Esophagus squamous epithelium (tissue), 4 donors: Measurements from ENCODE around the gene MPL.

Source experiments
- POLR2A ChIP-seq, 4 donors: fragments of 450-650 bp; IDR thresholded peaks; one replicate each; pipeline ENCODE4 v1.6.1; 2017; ENCODE audit warnings: antibody characterized with exemption in 4 of 4, mild to moderate bottlenecking in 4 of 4, moderate library complexity in 3 of 4
- TF ChIP-seq, protein P1 (sequence below), 6 experiments: fragments of 450-650 bp in 4 of 6; fragments of 200-600 bp in 2 of 6; sonication (generic) in 2 of 6; IDR thresholded peaks; one replicate each; pipeline ENCODE4 v1.5.1; 2016 to 2019; ENCODE audit warnings: antibody characterized with exemption in 6 of 6, mild to moderate bottlenecking in 4 of 6, moderate library complexity in 4 of 6

DNA sequence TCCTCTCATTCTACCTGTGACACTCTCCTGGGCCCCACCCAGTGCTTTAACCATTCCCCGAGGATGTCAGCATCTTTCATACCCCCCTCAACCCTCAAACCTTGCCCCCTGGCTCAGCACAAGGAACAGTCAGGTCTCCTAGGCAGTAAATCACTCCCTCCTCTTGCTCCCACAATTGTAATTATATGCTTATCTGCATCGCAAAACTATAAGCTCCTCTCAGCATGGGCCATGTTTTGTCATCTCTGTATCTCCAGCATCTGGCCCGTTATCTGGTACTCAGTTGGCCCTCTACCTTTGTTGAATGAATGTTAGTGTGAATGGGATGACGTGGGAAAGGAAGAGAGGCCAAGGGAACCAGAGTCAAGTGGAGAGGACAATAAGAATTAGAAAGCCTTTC is 32.9 kb downstream of the MPL start:
- TF ChIP-seq POLR2A (IDR thresholded peaks at IDR 0.05), result no peak
- TF ChIP-seq, protein P1, sequence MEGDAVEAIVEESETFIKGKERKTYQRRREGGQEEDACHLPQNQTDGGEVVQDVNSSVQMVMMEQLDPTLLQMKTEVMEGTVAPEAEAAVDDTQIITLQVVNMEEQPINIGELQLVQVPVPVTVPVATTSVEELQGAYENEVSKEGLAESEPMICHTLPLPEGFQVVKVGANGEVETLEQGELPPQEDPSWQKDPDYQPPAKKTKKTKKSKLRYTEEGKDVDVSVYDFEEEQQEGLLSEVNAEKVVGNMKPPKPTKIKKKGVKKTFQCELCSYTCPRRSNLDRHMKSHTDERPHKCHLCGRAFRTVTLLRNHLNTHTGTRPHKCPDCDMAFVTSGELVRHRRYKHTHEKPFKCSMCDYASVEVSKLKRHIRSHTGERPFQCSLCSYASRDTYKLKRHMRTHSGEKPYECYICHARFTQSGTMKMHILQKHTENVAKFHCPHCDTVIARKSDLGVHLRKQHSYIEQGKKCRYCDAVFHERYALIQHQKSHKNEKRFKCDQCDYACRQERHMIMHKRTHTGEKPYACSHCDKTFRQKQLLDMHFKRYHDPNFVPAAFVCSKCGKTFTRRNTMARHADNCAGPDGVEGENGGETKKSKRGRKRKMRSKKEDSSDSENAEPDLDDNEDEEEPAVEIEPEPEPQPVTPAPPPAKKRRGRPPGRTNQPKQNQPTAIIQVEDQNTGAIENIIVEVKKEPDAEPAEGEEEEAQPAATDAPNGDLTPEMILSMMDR (IDR thresholded peaks at IDR 0.05), result no peak
